Adrenal gland (tissue), 5 donors: ENCODE data around the gene MYLK3.

Source experiments
- POLR2A ChIP-seq, 2 donors: fragments of 450-650 bp; IDR thresholded peaks; one replicate each; pipeline ENCODE4 v1.6.1; 2017; ENCODE audit warnings: antibody characterized with exemption in 2 of 2, mild to moderate bottlenecking in 2 of 2, moderate library complexity in 1 of 2
- TF ChIP-seq, protein P1 (sequence below), 6 experiments: fragments of 450-650 bp in 4 of 6; fragments of 200-600 bp in 2 of 6; sonication (generic) in 1 of 6; IDR thresholded peaks; 1 replicate in 5 of 6; 2 replicates in 1 of 6; pipeline versions ENCODE4 v1.5.1 to v1.8.0; 2016 to 2021; ENCODE audit warnings: antibody characterized with exemption in 6 of 6, mild to moderate bottlenecking in 2 of 6, moderate library complexity in 1 of 6
- donor health status: DM: no; HTN: no; CAD: no.

DNA sequence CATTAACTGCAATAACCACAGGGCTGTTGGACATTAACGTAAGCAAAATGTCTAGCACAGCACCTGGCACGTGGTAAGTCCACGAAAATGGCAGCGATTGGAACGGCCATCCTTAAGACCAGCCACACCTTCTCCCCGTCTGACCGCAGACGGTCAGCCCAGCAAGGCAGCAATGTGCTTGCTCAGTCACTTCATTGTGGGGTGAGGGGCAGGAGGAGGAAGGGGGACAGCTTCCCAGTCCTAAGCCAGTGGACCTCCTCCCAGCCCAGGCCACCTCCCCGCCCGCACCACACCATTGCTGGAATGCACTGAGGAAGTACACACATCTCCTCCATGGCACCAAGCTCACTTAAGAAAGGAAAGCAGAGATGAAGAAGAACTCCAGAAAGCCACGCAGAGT lies 8.6 kb upstream of the MYLK3 start:
- no peak for TF ChIP-seq POLR2A (IDR thresholded peaks at IDR 0.05)
- TF ChIP-seq, protein P1, sequence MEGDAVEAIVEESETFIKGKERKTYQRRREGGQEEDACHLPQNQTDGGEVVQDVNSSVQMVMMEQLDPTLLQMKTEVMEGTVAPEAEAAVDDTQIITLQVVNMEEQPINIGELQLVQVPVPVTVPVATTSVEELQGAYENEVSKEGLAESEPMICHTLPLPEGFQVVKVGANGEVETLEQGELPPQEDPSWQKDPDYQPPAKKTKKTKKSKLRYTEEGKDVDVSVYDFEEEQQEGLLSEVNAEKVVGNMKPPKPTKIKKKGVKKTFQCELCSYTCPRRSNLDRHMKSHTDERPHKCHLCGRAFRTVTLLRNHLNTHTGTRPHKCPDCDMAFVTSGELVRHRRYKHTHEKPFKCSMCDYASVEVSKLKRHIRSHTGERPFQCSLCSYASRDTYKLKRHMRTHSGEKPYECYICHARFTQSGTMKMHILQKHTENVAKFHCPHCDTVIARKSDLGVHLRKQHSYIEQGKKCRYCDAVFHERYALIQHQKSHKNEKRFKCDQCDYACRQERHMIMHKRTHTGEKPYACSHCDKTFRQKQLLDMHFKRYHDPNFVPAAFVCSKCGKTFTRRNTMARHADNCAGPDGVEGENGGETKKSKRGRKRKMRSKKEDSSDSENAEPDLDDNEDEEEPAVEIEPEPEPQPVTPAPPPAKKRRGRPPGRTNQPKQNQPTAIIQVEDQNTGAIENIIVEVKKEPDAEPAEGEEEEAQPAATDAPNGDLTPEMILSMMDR (IDR thresholded peaks at IDR 0.05), result no peak
